NT2/D1 (cell line): Measurements from ENCODE around the gene LTN1.

Source experiments
- SUZ12 ChIP-seq: IDR thresholded peaks from 2 replicates; pipeline ENCODE4 v1.6.1; 2011; ENCODE audit not compliant: insufficient read length, insufficient read depth; ENCODE audit errors: extremely low read depth
- YY1 ChIP-seq: IDR thresholded peaks from 2 replicates; pipeline ENCODE4 v1.6.1; 2011; ENCODE audit not compliant: insufficient read length, insufficient read depth

DNA sequence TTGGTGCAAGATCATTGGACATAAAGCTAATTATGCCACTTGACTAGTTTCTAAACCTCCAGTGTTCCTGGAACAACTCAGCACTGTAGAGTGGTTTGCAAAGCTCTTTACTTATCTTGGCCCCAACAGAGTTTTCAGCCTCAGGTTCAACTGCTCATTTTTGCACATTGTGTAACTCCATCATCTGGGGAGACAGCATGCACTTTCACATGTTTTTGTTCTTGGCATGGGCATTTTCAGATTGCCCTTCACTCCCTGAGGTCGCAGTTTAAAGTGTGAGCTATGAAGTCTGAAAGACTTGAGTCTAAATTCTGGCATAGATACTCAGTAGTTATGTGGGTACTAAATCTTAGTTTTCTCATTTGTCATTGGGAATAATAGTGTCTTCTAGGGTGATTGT lies 36.8 kb upstream of the LTN1 start:
- TF ChIP-seq YY1 (no peak), SUZ12 (no peak)
